PC-9 (cell line): Measurements from ENCODE around the gene KIF22.

Source experiments
- EZH2 ChIP-seq: fragments of 200-600 bp; sonication (generic); IDR thresholded peaks from 2 replicates; pipeline ENCODE4 v1.8.0; 2017; ENCODE audit warnings: antibody characterized with exemption, low read depth
- TF ChIP-seq, protein P1 (sequence below): fragments of 200-600 bp; sonication (generic); conservative IDR thresholded peaks from 2 replicates; pipeline ENCODE4 v1.6.1; 2017; ENCODE audit warnings: mixed run types, antibody characterized with exemption, mild to moderate bottlenecking, moderate library complexity

- TF ChIP-seq, protein P1, sequence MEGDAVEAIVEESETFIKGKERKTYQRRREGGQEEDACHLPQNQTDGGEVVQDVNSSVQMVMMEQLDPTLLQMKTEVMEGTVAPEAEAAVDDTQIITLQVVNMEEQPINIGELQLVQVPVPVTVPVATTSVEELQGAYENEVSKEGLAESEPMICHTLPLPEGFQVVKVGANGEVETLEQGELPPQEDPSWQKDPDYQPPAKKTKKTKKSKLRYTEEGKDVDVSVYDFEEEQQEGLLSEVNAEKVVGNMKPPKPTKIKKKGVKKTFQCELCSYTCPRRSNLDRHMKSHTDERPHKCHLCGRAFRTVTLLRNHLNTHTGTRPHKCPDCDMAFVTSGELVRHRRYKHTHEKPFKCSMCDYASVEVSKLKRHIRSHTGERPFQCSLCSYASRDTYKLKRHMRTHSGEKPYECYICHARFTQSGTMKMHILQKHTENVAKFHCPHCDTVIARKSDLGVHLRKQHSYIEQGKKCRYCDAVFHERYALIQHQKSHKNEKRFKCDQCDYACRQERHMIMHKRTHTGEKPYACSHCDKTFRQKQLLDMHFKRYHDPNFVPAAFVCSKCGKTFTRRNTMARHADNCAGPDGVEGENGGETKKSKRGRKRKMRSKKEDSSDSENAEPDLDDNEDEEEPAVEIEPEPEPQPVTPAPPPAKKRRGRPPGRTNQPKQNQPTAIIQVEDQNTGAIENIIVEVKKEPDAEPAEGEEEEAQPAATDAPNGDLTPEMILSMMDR, result no peak
- TF ChIP-seq EZH2, result no peak
These were observed 49.7 kb downstream of the KIF22 start for GRCh38 chr16:29840240-29840639.
